ENCODE data around the gene TAF1A. TPM values are rescaled to one million over a fixed set of nuclear protein-coding genes. Genes with fewer than 3 reads are reported as not detected.

Gene TAF1A
- total and polyA plus RNA-seq, 10 of the 15 experiments (the other 5 are each of a cell fraction or from before 2014, with no cell fraction given) = 7.7 to 17.9 (median 12.0) TPM

DNA sequence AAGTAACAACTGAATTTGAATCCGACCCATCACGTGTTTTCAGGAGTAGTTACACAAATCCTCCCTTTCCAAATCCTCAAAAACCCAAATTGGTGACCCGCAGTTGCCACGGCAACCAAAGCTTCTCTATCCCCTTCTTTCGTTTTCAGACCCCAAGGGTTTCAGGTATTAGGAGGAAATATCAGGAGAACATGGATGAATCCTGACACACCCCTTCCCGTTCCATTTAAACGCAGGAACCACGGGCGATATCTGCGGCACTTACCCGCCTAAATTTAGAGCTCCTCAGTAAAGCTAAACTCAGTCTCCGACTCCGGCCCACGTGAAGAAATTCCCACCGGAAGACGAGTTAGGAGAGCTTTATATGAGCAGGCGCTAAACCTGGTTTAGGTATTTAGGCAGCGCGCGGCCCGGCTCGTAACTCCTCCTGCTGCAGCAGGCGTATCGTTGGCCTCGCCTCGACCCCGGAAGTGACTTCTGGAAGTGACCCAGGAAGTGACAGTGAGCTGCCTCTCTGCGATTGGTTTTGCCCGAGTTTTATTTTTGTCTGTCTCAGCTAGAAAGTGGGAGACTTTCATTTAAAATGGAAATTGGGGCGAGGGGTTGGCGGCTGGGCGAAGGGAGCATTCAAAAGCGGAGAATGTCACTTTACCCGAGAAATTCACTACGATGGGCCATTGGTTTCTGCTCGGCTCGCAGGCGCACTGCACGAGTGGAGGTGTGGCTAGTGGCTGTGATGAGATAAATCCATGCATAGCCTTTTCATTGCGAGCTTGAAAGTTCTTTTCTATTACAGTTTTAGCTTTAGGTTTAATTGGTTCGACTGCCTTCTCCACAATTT, at the start of gene TAF1A (continued):
- TF ChIP-seq SPI1 (IDR thresholded peaks at IDR 0.05; ENCODE audit: borderline replicate concordance, insufficient read depth, low read depth, low read length) = no peak
- TF ChIP-seq PAX8 (IDR thresholded peaks at IDR 0.05) = no peak
- TF ChIP-seq MTA3 (IDR thresholded peaks at IDR 0.05; ENCODE audit: borderline replicate concordance, low read length) = no peak
- TF ChIP-seq, protein P1, sequence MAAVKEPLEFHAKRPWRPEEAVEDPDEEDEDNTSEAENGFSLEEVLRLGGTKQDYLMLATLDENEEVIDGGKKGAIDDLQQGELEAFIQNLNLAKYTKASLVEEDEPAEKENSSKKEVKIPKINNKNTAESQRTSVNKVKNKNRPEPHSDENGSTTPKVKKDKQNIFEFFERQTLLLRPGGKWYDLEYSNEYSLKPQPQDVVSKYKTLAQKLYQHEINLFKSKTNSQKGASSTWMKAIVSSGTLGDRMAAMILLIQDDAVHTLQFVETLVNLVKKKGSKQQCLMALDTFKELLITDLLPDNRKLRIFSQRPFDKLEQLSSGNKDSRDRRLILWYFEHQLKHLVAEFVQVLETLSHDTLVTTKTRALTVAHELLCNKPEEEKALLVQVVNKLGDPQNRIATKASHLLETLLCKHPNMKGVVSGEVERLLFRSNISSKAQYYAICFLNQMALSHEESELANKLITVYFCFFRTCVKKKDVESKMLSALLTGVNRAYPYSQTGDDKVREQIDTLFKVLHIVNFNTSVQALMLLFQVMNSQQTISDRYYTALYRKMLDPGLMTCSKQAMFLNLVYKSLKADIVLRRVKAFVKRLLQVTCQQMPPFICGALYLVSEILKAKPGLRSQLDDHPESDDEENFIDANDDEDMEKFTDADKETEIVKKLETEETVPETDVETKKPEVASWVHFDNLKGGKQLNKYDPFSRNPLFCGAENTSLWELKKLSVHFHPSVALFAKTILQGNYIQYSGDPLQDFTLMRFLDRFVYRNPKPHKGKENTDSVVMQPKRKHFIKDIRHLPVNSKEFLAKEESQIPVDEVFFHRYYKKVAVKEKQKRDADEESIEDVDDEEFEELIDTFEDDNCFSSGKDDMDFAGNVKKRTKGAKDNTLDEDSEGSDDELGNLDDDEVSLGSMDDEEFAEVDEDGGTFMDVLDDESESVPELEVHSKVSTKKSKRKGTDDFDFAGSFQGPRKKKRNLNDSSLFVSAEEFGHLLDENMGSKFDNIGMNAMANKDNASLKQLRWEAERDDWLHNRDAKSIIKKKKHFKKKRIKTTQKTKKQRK (IDR thresholded peaks at IDR 0.05; ENCODE audit: low read depth, low read length) = no peak; the same call in 1 of the 2 replicates
- no peak for TF ChIP-seq BRCA1 (IDR thresholded peaks at IDR 0.05; ENCODE audit: low read depth, low read length)
- peak; percentile 96 for TF ChIP-seq GABPA (IDR thresholded peaks at IDR 0.05; ENCODE audit: low read depth)
- TF ChIP-seq, protein P2, sequence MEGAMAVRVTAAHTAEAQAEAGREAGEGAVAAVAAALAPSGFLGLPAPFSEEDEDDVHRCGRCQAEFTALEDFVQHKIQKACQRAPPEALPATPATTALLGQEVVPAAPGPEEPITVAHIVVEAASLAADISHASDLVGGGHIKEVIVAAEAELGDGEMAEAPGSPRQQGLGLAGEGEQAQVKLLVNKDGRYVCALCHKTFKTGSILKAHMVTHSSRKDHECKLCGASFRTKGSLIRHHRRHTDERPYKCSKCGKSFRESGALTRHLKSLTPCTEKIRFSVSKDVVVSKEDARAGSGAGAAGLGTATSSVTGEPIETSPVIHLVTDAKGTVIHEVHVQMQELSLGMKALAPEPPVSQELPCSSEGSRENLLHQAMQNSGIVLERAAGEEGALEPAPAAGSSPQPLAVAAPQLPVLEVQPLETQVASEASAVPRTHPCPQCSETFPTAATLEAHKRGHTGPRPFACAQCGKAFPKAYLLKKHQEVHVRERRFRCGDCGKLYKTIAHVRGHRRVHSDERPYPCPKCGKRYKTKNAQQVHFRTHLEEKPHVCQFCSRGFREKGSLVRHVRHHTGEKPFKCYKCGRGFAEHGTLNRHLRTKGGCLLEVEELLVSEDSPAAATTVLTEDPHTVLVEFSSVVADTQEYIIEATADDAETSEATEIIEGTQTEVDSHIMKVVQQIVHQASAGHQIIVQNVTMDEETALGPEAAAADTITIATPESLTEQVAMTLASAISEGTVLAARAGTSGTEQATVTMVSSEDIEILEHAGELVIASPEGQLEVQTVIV (IDR thresholded peaks at IDR 0.05; ENCODE audit: borderline replicate concordance, partially characterized antibody) = peak; percentile 41
- TF ChIP-seq SRF (IDR thresholded peaks at IDR 0.05; ENCODE audit: low read depth in 2 of 2, low read length in 2 of 2) = peak; percentile 26 to 38; a peak in 1 of 4 replicates
- no peak for TF ChIP-seq WRNIP1 (IDR thresholded peaks at IDR 0.05; ENCODE audit: borderline replicate concordance, low read depth, low read length)
- no peak for TF ChIP-seq TARDBP (IDR thresholded peaks at IDR 0.05; ENCODE audit: borderline replicate concordance)
- TF ChIP-seq IRF4 (IDR thresholded peaks at IDR 0.05; ENCODE audit: low read depth, low read length) = no peak
- no peak for TF ChIP-seq SMARCA5 (IDR thresholded peaks at IDR 0.05)
- no peak for TF ChIP-seq BCL3 (IDR thresholded peaks at IDR 0.05; ENCODE audit: borderline replicate concordance, insufficient read depth, low read depth, low read length, poor library complexity, severe bottlenecking)
- no peak for TF ChIP-seq TCF7 (IDR thresholded peaks at IDR 0.05; ENCODE audit: borderline replicate concordance)
- no peak for TF ChIP-seq RELA (IDR thresholded peaks at IDR 0.05; ENCODE audit: borderline replicate concordance, partially characterized antibody)
- TF ChIP-seq IRF3 (IDR thresholded peaks at IDR 0.05) = no peak
- TF ChIP-seq NR2C2 (IDR thresholded peaks at IDR 0.05; ENCODE audit: borderline replicate concordance, control insufficient read depth, insufficient read length, low read depth) = no peak
- TF ChIP-seq RELB (IDR thresholded peaks at IDR 0.05; ENCODE audit: low read depth) = peak; percentile 64
- peak; percentile 58; the same call in 1 of the 2 replicates for TF ChIP-seq POLR2AphosphoS2 (IDR thresholded peaks at IDR 0.05; ENCODE audit: low read depth, low read length)

All from GM12878 (cell line).